K562 treated with DMSO at 1 percent for 4 hours (cell line): ENCODE data around the gene CSHL1. TPM values are rescaled to one million over a fixed set of nuclear protein-coding genes. Genes with fewer than 3 reads are reported as not detected.

Experiments used
- total RNA-seq: library from RNA; unstranded; fragments of 300-600 nt; gene quantifications from 2 replicates; pipeline ENCODE4 v1.2.3, GENCODE V29; 2022; ENCODE audit not compliant: insufficient read depth

CSHL1 gene
- not detected in 2 replicates for total RNA-seq

DNA sequence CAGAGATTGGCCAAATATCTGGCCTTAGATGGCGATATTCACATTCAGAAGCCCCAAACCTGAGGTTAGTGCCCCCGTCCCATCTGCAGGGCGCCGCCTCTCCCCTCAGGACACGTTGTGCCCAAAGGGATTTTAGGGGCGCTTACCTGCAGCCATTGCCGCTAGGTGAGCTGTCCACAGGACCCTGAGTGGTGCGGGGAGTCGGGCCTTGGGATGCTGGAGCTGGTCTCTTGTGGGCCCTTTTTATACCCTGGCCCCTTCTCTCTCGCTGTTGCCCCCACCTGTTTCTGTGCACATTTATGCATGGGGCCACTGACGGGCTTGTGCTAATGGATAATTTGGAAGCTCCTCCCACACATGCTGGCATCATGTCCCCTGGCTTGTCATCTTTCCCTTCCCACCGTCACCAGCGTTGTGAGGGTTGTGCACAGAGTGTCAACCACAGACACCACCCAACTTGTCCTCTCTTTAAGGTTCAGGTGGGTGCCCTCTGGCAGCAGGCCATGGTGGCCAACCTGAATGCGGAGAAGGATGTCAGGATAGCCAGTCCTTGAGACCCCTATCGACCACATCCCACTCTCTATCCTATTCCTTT, at the start of gene CSHL1:
TSS of gene CSHL1 (minus strand) at position 218 of the 595 bp plus-strand sequence. CDS start at position 156, 62 bp downstream.

DNA sequence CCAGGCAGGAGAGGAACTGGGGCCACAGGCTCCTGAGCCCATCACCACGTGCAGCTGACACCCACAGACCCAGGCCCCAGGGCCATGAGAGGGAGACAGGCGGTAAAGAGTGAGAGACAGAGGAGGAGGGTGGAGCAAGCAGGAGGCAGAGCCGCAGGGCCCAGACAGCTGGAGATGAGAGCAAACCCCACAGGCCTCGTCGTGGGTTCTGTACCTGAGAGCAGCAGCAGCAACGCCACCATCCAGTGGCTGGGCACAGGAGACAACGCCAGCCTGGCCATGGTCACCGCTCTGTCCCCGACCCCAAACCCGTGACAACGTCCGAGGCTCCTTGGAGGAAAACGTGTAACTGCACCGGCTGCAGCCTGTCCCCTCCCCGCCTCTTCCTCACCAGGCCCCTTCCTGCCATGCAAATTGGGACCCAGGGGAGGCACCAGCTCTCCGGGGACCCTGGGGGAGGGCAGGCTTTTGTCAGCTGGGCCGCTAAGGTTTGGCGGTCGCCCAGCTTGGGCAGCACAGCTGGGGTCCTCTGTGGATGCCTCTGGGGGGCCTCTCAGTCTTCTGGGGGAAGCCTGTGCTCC, 21.0 kb upstream of the CSHL1 start, which contains the start of gene CD79B:
TSS of gene CD79B (minus strand) at position 351 of the 581 bp plus-strand sequence. CDS start at position 281, 70 bp downstream.

DNA sequence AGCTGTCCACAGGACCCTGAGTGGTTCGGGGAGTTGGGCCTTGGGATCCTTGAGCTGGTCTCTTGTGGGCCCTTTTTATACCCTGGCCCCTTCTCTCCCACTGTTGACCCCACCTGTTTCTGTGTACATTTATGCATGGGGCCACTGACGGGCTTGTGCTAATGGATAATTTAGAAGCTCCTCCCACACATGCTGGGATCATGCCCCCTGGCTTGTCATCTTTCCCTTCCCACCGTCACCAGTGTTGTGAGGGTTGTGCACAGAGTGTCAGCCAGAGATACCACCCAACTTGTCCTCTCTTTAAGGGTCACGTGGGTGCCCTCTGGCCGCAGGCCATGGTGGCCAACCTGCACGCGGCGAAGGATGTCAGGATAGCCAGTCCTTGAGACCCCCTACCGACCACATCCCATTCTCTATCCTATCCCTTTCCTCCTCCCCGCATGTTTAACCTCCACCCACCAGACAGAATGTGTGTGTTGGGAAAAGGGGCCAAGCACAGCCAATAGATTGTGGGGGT, 7.8 kb upstream of the CSHL1 start, which contains the start of gene GH1:
TSS of gene GH1 (minus strand) at position 51 of the 517 bp plus-strand sequence. CDS start 63 bp downstream, outside the sequence.

GRCh38 chr17:63896524-63897354, 14.3 kb downstream of the CSHL1 start, which contains the start of gene CSH1:
Gene CSH1, minus strand, starts transcription at chr17:63896574. Its CDS starts 63 bp downstream, at chr17:63896511.

DNA sequence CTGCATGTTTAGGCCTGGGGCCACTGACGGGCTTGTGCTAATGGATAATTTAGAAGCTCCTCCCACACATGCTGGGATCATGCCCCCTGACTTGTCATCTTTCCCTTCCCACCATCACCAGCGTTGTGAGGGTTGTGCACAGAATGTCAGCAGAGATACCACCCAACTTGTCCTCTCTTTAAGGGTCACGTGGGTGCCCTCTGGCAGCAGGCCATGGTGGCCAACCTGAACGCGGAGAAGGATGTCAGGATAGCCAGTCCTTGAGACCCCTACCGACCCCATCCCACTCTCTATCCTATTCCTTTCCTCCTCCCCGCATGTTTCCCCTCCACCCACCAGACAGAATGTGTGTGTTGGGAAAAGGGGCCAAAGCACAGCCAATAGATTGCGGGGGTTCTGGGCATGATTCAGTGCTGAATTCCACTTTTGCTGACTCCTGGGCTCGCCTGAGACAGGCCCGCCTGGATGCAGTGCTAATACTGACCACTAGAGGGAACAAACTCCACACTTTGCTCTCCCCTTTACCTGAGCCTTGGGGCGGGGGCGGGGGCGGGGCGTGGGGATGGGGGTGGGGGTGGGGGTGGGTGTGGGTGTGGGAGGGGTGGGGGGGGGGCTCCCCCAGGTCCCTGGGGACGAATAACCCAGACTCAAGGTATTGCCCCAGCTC, 29.0 kb downstream of the CSHL1 start, which contains the start of gene GH2:
TSS of gene GH2 (minus strand) at position 10 of the 667 bp plus-strand sequence. CDS start 143 bp downstream, outside the sequence.

DNA sequence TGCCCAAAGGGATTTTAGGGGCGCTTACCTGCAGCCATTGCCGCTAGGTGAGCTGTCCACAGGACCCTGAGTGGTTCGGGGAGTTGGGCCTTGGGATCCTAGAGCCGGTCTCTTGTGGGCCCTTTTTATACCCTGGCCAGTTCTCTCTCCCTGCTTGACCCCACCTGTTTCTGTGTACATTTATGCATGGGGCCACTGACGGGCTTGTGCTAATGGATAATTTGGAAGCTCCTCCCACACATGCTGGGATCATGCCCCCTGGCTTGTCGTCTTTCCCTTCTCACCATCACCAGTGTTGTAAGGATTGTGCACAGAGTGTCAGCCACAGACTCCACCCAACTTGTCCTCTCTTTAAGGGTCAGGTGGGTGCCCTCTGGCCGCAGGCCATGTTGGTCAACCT, 37.5 kb downstream of the CSHL1 start, which contains the start of gene CSH2:
TSS of gene CSH2 (minus strand) at position 101 of the 400 bp plus-strand sequence. CDS start at position 38, 63 bp downstream.

Other genes with a start within 250 kb of the CSHL1 start
- gene LIMD2, start 211.1 kb downstream of the CSHL1 start, total RNA-seq, result 3.0 and 4.6 TPM in 2 replicates
- 20.0 TPM in 2 replicates for gene STRADA, start 169.5 kb downstream of the CSHL1 start, total RNA-seq
- gene CCDC47, start 137.7 kb downstream of the CSHL1 start, total RNA-seq, result 66.7 and 82.7 TPM in 2 replicates
- gene DDX42, start 137.1 kb downstream of the CSHL1 start, total RNA-seq, result 43.1 and 51.5 TPM in 2 replicates
- 157 and 167 TPM in 2 replicates for gene PSMC5, start 83.8 kb downstream of the CSHL1 start, total RNA-seq
- gene FTSJ3, start 83.6 kb downstream of the CSHL1 start, total RNA-seq, result 22.9 and 28.7 TPM in 2 replicates
- gene SMARCD2, start 68.6 kb downstream of the CSHL1 start, total RNA-seq, result 85.6 and 99.0 TPM in 2 replicates
- gene CSH2, start 37.6 kb downstream of the CSHL1 start, total RNA-seq, result 1.2 TPM in 1 of 2 replicates, not detected in the other
- not detected in 2 replicates for gene GH2, start 29.3 kb downstream of the CSHL1 start, total RNA-seq
- not detected in 2 replicates for gene CSH1, start 14.7 kb downstream of the CSHL1 start, total RNA-seq
- not detected in 2 replicates for gene GH1, start 7.6 kb upstream of the CSHL1 start, total RNA-seq
- not detected in 2 replicates for gene CD79B, start 21.1 kb upstream of the CSHL1 start, total RNA-seq
- 0.45 and 4.4 TPM in 2 replicates for gene SCN4A, start 61.7 kb upstream of the CSHL1 start, total RNA-seq
- 0.40 and 2.8 TPM in 2 replicates for gene PRR29, start 87.1 kb upstream of the CSHL1 start, total RNA-seq
- gene ICAM2, start 109.4 kb upstream of the CSHL1 start, total RNA-seq, result 29.1 and 29.4 TPM in 2 replicates
- gene ERN1, start 218.9 kb upstream of the CSHL1 start, total RNA-seq, result 12.4 and 14.7 TPM in 2 replicates